Peyer's patch (tissue), 4 donors: Measurements from ENCODE around the gene HFE. TPM values are rescaled to one million over a fixed set of nuclear protein-coding genes. Genes with fewer than 3 reads are reported as not detected.

ENCODE experiments used
- DNase-seq, 3 donors: peaks; one replicate each; pipeline ENCODE4 v3.0.0-alpha.2; 2017 to 2019
- H3K27ac ChIP-seq, 4 donors: fragments of 200-600 bp; sonication (generic); one replicate each; pipeline ENCODE4 v1.5.1; 2016 to 2019
- H3K27me3 ChIP-seq, 2 donors: fragments of 200-600 bp; sonication (generic); one replicate each; pipeline ENCODE4 v1.5.1; 2019
- H3K36me3 ChIP-seq, 3 donors: fragments of 200-600 bp; sonication (generic); one replicate each; pipeline ENCODE4 v1.5.1; 2016 to 2019
- H3K4me1 ChIP-seq, 4 donors: fragments of 200-600 bp; sonication (generic); one replicate each; pipeline ENCODE4 v1.5.1; 2016 to 2019
- H3K4me3 ChIP-seq, 4 donors: fragments of 200-600 bp; sonication (generic); 1 replicate in 3 of 4; 2 replicates in 1 of 4; pipeline ENCODE4 v1.5.1; 2016 to 2019; ENCODE audit warnings: mild to moderate bottlenecking in 1 of 4
- H3K9me3 ChIP-seq, 4 donors: fragments of 200-600 bp; sonication (generic); one replicate each; pipeline ENCODE4 v1.5.1; 2016 to 2019; ENCODE audit warnings: mild to moderate bottlenecking in 1 of 4
- CTCF ChIP-seq, 6 experiments: fragments of 450-650 bp in 4 of 6; fragments of 200-600 bp in 2 of 6; sonication (generic) in 1 of 6; IDR thresholded peaks; one replicate each; pipeline ENCODE4 v1.5.1; 2017 to 2019; ENCODE audit warnings: antibody characterized with exemption in 6 of 6, mild to moderate bottlenecking in 3 of 6, moderate library complexity in 1 of 6
- POLR2A ChIP-seq, 2 donors: fragments of 450-650 bp; IDR thresholded peaks; one replicate each; pipeline ENCODE4 v1.5.1; 2017; ENCODE audit warnings: antibody characterized with exemption in 2 of 2, mild to moderate bottlenecking in 2 of 2, moderate library complexity in 2 of 2
- total RNA-seq, 4 donors: library from RNA; depleted of rRNA; stranded (reverse); fragments of >200 nt; gene quantifications; one replicate each; pipeline ENCODE4 v1.1.0, GENCODE V29; 2016

HFE gene
- total RNA-seq, 4 donors from 2014 or later, result 8.1 to 13.2 (median 9.7) TPM

DNA sequence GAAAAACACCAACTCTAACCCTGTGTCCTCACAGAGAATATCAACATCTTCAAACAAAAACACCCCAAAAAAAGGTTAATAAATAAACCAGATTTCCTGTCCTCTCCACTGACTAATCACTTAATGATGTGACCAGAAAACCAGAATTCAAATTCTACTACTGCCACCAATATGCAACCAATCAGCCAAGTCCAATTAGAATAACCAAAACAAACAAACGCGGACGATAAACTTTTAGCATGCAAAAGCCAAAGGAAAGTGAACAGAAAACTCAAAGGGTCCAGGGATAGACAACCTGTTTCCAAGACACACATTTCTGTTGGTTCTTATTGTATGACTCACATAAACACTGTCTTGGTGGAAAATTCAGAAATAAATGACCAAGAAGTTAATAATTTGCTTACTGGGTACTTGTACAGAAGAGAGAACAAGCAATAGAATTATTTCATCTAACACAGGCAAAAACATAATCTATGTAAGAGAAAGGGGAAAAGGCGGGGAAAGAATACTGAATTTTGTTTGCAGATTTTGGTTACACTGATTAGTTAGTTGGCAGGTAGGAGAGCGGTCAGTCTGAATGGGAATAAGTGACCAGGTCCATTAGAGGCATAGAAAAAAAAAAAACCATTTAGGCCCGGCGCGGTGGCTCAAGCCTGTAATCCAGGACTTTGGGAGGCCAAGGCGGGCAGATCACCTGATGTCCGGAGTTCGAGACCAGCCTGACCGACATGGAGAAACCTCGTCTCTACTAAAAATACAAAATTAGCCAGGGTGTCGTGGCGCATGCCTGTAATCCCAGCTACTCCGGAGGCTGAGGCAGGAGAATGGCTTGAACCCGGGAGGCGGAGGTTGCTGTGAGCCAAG is 34.1 kb downstream of the HFE start:
- H3K4me1 ChIP-seq, result no peaks in the 10 kb centered on the region
- no peak for DNase-seq
- H3K36me3 ChIP-seq, result no peaks in the 10 kb centered on the region
- no peaks in the 10 kb centered on the region for H3K27me3 ChIP-seq
- H3K9me3 ChIP-seq, result no peaks in the 10 kb centered on the region
- H3K4me3 ChIP-seq, result no peak overlapping the region
- no peak for TF ChIP-seq POLR2A (IDR thresholded peaks at IDR 0.05)
- TF ChIP-seq CTCF (IDR thresholded peaks at IDR 0.05), result no peak
- no peak overlapping the region for H3K27ac ChIP-seq

GRCh38 chr6:26122005-26122388 is 34.8 kb downstream of the HFE start:
- H3K27me3 ChIP-seq, result no peaks in the 10 kb centered on the region
- no peak for TF ChIP-seq CTCF (IDR thresholded peaks at IDR 0.05)
- TF ChIP-seq POLR2A (IDR thresholded peaks at IDR 0.05), result no peak
- H3K9me3 ChIP-seq, result no peaks in the 10 kb centered on the region
- H3K4me3 ChIP-seq, result no peak overlapping the region
- H3K36me3 ChIP-seq, result no peaks in the 10 kb centered on the region
- peaks cover 0 to 1% (median 0%) of the 10 kb centered on the region in 4 donors for H3K4me1 ChIP-seq
- peak overlapping the region; percentile 96 to 100 (median 98) for H3K27ac ChIP-seq
- DNase-seq, result no peak

GRCh38 chr6:26122402-26122792 is 35.2 kb downstream of the HFE start:
- H3K4me1 ChIP-seq, result peaks cover 0 to 5% (median 0%) of the 10 kb centered on the region in 4 donors
- no peaks in the 10 kb centered on the region for H3K27me3 ChIP-seq
- H3K27ac ChIP-seq, result peak overlapping the region; percentile 96 to 100 (median 98)
- DNase-seq, result no peak
- H3K9me3 ChIP-seq, result no peaks in the 10 kb centered on the region
- H3K4me3 ChIP-seq, result peak overlapping the region; percentile 64 to 94 (median 80)
- TF ChIP-seq POLR2A (IDR thresholded peaks at IDR 0.05) (peak in 1 of 2 donors; percentile 14), CTCF (IDR thresholded peaks at IDR 0.05) (no peak)
- H3K36me3 ChIP-seq, result no peaks in the 10 kb centered on the region

GRCh38 chr6:26122793-26123674 is 35.8 kb downstream of the HFE start:
- DNase-seq, result peak; percentile 89 to 99 (median 94)
- H3K9me3 ChIP-seq, result no peaks in the 10 kb centered on the region
- H3K4me3 ChIP-seq, result peak overlapping the region; percentile 64 to 94 (median 80)
- H3K27ac ChIP-seq, result peak overlapping the region; percentile 96 to 100 (median 98)
- no peaks in the 10 kb centered on the region for H3K27me3 ChIP-seq
- no peaks in the 10 kb centered on the region for H3K36me3 ChIP-seq
- peak in 2 of 6 experiments; percentile 10 to 19 for TF ChIP-seq CTCF (IDR thresholded peaks at IDR 0.05)
- peak; percentile 97 to 98 for TF ChIP-seq POLR2A (IDR thresholded peaks at IDR 0.05)
- H3K4me1 ChIP-seq, result peaks cover 0 to 12% (median 0%) of the 10 kb centered on the region in 4 donors

GRCh38 chr6:26123675-26123946 is 36.4 kb downstream of the HFE start:
- no peaks in the 10 kb centered on the region for H3K9me3 ChIP-seq
- H3K27me3 ChIP-seq, result no peaks in the 10 kb centered on the region
- H3K27ac ChIP-seq, result peak overlapping the region; percentile 96 to 100 (median 98)
- TF ChIP-seq CTCF (IDR thresholded peaks at IDR 0.05), result no peak
- TF ChIP-seq POLR2A (IDR thresholded peaks at IDR 0.05), result peak in 1 of 2 donors; percentile 94
- DNase-seq, result peak in 2 of 3 donors; percentile 86 to 94
- H3K36me3 ChIP-seq, result peaks cover 0 to 5% (median 0%) of the 10 kb centered on the region in 3 donors
- peak overlapping the region; percentile 64 to 94 (median 80) for H3K4me3 ChIP-seq
- H3K4me1 ChIP-seq, result peaks cover 0 to 17% (median 0%) of the 10 kb centered on the region in 4 donors
